Measurements from ENCODE around the gene TRIM24. TPM values are rescaled to one million over a fixed set of nuclear protein-coding genes. Genes with fewer than 3 reads are reported as not detected.

The TRIM24 gene
- total RNA-seq, 1 experiment from 2014 or later = 113 TPM

DNA sequence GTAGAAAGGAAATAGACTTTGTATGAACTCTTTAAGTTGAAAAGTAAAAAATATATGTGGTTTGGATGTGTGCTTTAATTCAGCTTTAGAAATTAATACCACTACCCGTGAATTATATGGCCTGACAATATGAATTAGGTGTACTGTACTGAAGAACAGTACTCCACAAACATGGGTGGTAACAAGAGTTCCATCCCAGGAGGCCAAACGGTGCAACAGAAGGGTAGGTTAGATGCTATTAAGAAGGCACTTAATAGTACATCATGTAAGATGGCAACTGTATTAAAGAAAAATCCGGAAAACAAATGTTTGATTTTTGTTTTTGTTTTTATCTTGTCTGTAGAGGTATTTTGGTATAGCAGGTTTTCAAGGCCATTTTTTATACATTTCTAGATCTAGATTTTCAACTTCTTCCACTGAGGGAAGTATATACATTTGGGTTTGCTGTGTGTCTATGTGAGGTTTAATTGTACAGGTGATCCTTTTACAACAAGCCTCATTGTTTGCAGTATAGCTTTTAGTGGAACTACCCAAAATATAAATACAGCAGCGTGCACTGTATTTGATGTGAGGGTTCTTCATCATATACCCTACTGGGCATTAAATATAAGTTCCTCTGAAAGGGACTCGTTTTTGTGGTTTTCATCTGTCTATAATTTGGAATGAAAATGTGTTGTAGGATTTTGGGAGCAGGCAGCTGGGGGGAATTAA lies 125.4 kb downstream of the TRIM24 start (continued):
- TF ChIP-seq, protein P1, sequence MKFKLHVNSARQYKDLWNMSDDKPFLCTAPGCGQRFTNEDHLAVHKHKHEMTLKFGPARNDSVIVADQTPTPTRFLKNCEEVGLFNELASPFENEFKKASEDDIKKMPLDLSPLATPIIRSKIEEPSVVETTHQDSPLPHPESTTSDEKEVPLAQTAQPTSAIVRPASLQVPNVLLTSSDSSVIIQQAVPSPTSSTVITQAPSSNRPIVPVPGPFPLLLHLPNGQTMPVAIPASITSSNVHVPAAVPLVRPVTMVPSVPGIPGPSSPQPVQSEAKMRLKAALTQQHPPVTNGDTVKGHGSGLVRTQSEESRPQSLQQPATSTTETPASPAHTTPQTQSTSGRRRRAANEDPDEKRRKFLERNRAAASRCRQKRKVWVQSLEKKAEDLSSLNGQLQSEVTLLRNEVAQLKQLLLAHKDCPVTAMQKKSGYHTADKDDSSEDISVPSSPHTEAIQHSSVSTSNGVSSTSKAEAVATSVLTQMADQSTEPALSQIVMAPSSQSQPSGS (CRISPR knock-in tag; IDR thresholded peaks at IDR 0.05; ENCODE audit: borderline replicate concordance, low read depth) = no peak
- TF ChIP-seq FOXP1 (CRISPR knock-in tag; IDR thresholded peaks at IDR 0.05; ENCODE audit: borderline replicate concordance) (no peak), PRRX2 (CRISPR knock-in tag; IDR thresholded peaks at IDR 0.05) (no peak), NR1H2 (CRISPR knock-in tag; IDR thresholded peaks at IDR 0.05) (no peak), ETV6 (CRISPR knock-in tag; IDR thresholded peaks at IDR 0.05) (no peak), ZNF317 (CRISPR knock-in tag; IDR thresholded peaks at IDR 0.05; ENCODE audit: borderline replicate concordance, low read depth) (no peak)
- TF ChIP-seq, protein P2, sequence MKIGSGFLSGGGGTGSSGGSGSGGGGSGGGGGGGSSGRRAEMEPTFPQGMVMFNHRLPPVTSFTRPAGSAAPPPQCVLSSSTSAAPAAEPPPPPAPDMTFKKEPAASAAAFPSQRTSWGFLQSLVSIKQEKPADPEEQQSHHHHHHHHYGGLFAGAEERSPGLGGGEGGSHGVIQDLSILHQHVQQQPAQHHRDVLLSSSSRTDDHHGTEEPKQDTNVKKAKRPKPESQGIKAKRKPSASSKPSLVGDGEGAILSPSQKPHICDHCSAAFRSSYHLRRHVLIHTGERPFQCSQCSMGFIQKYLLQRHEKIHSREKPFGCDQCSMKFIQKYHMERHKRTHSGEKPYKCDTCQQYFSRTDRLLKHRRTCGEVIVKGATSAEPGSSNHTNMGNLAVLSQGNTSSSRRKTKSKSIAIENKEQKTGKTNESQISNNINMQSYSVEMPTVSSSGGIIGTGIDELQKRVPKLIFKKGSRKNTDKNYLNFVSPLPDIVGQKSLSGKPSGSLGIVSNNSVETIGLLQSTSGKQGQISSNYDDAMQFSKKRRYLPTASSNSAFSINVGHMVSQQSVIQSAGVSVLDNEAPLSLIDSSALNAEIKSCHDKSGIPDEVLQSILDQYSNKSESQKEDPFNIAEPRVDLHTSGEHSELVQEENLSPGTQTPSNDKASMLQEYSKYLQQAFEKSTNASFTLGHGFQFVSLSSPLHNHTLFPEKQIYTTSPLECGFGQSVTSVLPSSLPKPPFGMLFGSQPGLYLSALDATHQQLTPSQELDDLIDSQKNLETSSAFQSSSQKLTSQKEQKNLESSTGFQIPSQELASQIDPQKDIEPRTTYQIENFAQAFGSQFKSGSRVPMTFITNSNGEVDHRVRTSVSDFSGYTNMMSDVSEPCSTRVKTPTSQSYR (CRISPR knock-in tag; IDR thresholded peaks at IDR 0.05) = no peak
- TF ChIP-seq, protein P3, sequence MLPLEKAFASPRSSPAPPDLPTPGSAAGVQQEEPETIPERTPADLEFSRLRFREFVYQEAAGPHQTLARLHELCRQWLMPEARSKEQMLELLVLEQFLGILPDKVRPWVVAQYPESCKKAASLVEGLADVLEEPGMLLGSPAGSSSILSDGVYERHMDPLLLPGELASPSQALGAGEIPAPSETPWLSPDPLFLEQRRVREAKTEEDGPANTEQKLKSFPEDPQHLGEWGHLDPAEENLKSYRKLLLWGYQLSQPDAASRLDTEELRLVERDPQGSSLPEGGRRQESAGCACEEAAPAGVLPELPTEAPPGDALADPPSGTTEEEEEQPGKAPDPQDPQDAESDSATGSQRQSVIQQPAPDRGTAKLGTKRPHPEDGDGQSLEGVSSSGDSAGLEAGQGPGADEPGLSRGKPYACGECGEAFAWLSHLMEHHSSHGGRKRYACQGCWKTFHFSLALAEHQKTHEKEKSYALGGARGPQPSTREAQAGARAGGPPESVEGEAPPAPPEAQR (CRISPR knock-in tag; IDR thresholded peaks at IDR 0.05) = no peak
- TF ChIP-seq, protein P4, sequence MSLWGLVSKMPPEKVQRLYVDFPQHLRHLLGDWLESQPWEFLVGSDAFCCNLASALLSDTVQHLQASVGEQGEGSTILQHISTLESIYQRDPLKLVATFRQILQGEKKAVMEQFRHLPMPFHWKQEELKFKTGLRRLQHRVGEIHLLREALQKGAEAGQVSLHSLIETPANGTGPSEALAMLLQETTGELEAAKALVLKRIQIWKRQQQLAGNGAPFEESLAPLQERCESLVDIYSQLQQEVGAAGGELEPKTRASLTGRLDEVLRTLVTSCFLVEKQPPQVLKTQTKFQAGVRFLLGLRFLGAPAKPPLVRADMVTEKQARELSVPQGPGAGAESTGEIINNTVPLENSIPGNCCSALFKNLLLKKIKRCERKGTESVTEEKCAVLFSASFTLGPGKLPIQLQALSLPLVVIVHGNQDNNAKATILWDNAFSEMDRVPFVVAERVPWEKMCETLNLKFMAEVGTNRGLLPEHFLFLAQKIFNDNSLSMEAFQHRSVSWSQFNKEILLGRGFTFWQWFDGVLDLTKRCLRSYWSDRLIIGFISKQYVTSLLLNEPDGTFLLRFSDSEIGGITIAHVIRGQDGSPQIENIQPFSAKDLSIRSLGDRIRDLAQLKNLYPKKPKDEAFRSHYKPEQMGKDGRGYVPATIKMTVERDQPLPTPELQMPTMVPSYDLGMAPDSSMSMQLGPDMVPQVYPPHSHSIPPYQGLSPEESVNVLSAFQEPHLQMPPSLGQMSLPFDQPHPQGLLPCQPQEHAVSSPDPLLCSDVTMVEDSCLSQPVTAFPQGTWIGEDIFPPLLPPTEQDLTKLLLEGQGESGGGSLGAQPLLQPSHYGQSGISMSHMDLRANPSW (CRISPR knock-in tag; conservative IDR thresholded peaks at IDR 0.05; ENCODE audit: low read depth) = no peak
- TF ChIP-seq, protein P5, sequence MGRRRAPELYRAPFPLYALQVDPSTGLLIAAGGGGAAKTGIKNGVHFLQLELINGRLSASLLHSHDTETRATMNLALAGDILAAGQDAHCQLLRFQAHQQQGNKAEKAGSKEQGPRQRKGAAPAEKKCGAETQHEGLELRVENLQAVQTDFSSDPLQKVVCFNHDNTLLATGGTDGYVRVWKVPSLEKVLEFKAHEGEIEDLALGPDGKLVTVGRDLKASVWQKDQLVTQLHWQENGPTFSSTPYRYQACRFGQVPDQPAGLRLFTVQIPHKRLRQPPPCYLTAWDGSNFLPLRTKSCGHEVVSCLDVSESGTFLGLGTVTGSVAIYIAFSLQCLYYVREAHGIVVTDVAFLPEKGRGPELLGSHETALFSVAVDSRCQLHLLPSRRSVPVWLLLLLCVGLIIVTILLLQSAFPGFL (CRISPR knock-in tag; IDR thresholded peaks at IDR 0.05; ENCODE audit: borderline replicate concordance) = no peak
- TF ChIP-seq, protein P6, sequence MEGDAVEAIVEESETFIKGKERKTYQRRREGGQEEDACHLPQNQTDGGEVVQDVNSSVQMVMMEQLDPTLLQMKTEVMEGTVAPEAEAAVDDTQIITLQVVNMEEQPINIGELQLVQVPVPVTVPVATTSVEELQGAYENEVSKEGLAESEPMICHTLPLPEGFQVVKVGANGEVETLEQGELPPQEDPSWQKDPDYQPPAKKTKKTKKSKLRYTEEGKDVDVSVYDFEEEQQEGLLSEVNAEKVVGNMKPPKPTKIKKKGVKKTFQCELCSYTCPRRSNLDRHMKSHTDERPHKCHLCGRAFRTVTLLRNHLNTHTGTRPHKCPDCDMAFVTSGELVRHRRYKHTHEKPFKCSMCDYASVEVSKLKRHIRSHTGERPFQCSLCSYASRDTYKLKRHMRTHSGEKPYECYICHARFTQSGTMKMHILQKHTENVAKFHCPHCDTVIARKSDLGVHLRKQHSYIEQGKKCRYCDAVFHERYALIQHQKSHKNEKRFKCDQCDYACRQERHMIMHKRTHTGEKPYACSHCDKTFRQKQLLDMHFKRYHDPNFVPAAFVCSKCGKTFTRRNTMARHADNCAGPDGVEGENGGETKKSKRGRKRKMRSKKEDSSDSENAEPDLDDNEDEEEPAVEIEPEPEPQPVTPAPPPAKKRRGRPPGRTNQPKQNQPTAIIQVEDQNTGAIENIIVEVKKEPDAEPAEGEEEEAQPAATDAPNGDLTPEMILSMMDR (IDR thresholded peaks at IDR 0.05) = no peak

DNA sequence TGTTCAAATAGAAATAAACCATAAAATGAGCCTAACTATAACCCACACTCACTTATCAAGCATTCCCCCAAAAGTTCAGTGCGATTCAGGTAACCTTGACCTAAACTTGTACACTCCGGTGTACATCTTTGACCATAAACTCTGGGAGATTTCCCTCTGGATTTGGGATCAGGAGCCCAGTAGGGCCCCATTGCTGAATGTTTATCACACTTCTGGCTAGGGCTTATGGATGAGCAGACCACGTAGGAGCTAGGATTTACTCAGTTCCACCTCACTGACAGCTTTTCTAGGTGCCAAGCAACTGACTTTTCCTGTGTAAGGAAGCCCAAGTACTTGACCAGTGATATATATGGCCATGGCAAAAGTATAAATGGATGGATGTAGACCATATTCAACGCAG lies 127.4 kb downstream of the TRIM24 start:
- H3K27ac Mint-ChIP-seq = peak overlapping the region; percentile 73
- ATAC-seq = no peak
- no peaks in the 10 kb centered on the region for H3K9me3 Mint-ChIP-seq
- ChIA-PET POLR2A (no interaction called here), CTCF (no interaction called here)
- DNase-seq (ENCODE audit: low spot score) = no peak
- peaks cover 12% of the 10 kb centered on the region for H3K4me1 Mint-ChIP-seq
- H3K4me3 Mint-ChIP-seq = no peak overlapping the region
- TF ChIP-seq ETV6 (CRISPR knock-in tag; IDR thresholded peaks at IDR 0.05) = no peak
- no peaks in the 10 kb centered on the region for H3K27me3 Mint-ChIP-seq (ENCODE audit: low read depth)
- H3K36me3 Mint-ChIP-seq = peaks cover 49% of the 10 kb centered on the region

All from WTC11 (cell line).